ENCODE results near the gene CD2AP.
A peak's percentile ranks its signal among the peaks of the same experiment; 100 is the strongest.

CD2AP gene

GRCh38 chr6:47648031-47648430 is 170.4 kb downstream of the CD2AP start:
- no peak for DNase-seq

GRCh38 chr6:47650553-47651432 is 173.2 kb downstream of the CD2AP start:
- no peak for DNase-seq

GRCh38 chr6:47651505-47651944 is 173.9 kb downstream of the CD2AP start:
- DNase-seq: no peak

- no peak for DNase-seq
Observed at GRCh38 chr6:47653706-47654105, 176.1 kb downstream of the CD2AP start.

GRCh38 chr6:47654255-47654654 is 176.7 kb downstream of the CD2AP start:
- no peak for DNase-seq

GRCh38 chr6:47655719-47656595 is 178.4 kb downstream of the CD2AP start:
- peak; percentile 30 for DNase-seq

GRCh38 chr6:47661960-47662359 is 184.4 kb downstream of the CD2AP start:
- no peak for DNase-seq

- DNase-seq: no peak
Observed at GRCh38 chr6:47663462-47664216, 186.1 kb downstream of the CD2AP start.

GRCh38 chr6:47665112-47665511 is 187.5 kb downstream of the CD2AP start:
- no peak for DNase-seq

- no peak for DNase-seq
Observed at GRCh38 chr6:47669684-47670513, 192.3 kb downstream of the CD2AP start.

GRCh38 chr6:47670851-47671250 is 193.3 kb downstream of the CD2AP start:
- peak; percentile 39 for DNase-seq

- no peak for DNase-seq
Observed at GRCh38 chr6:47671777-47672176, 194.2 kb downstream of the CD2AP start.

- DNase-seq: no peak
Observed at GRCh38 chr6:47672816-47673215, 195.2 kb downstream of the CD2AP start.

GRCh38 chr6:47674673-47675072 is 197.1 kb downstream of the CD2AP start:
- DNase-seq: no peak
